B cell (primary cell): ENCODE data around the gene XYLT1. TPM values are rescaled to one million over a fixed set of nuclear protein-coding genes. Genes with fewer than 3 reads are reported as not detected.

ENCODE experiments used
- ATAC-seq: fragments of 200-7000 bp; cut with Tn5 transposase; one replicate; pipeline ENCODE4 v1.10.0; 2021; ENCODE audit warnings: low read depth, mild to moderate bottlenecking, moderate number of reproducible peaks, moderate library complexity
- CTCF ChIA-PET: fragments of 350-600 bp; sonication (Branson Sonifier 250); formaldehyde crosslinking; loops from one replicate; lab custom pipeline; 2021; ENCODE audit warnings: antibody characterized with exemption, inconsistent platforms; lab: Charles Lee
- POLR2A ChIA-PET: fragments of 350-600 bp; sonication (Branson Sonifier 250); formaldehyde crosslinking; loops from one replicate; lab custom pipeline; 2021; ENCODE audit warnings: antibody characterized with exemption; lab: Charles Lee
- DNase-seq: peaks from one replicate; pipeline ENCODE4 v3.0.0; 2013
- H2AFZ ChIP-seq: 2 replicates; pipeline ENCODE4 v1.6.1; 2012; ENCODE audit warnings: mild to moderate bottlenecking, low read depth, low read length; ENCODE audit not compliant: insufficient read depth, poor library complexity, severe bottlenecking
- H3K27ac ChIP-seq, 2 donors: 1 replicate in 1 of 2; 2 replicates in 1 of 2; pipeline ENCODE4 v1.5.1; 2012 to 2013; ENCODE audit warnings: low read length in 2 of 2, mild to moderate bottlenecking in 2 of 2, moderate library complexity in 1 of 2
- H3K27me3 ChIP-seq, 4 experiments: fragments of 200-600 bp in 1 of 4; sonication (generic) in 1 of 4; replicated peaks in 1 of 4; 1 replicate in 2 of 4; 2 replicates in 2 of 4; pipeline versions ENCODE4 v1.6.1 to v1.7.0; 2013 to 2016; ENCODE audit warnings: low read length in 3 of 4, mild to moderate bottlenecking in 2 of 4, mixed read lengths in 1 of 4, moderate library complexity in 1 of 4; ENCODE audit not compliant: insufficient read depth in 4 of 4, control insufficient read depth in 3 of 4; ENCODE audit errors: control extremely low read depth in 1 of 4
- H3K36me3 ChIP-seq, 2 experiments: replicated peaks in 1 of 2; 1 replicate in 1 of 2; 2 replicates in 1 of 2; pipeline versions ENCODE4 v1.6.1 to v1.7.1; 2013; ENCODE audit warnings: low read length in 1 of 2; ENCODE audit not compliant: insufficient read depth in 2 of 2, control insufficient read depth in 1 of 2; ENCODE audit errors: control extremely low read depth in 1 of 2, extremely low read depth in 1 of 2
- H3K4me1 ChIP-seq, 2 donors: fragments of 200-600 bp in 1 of 2; sonication (generic) in 1 of 2; 1 replicate in 1 of 2; 2 replicates in 1 of 2; pipeline versions ENCODE4 v1.5.1 to v1.6.1; 2013 to 2017; ENCODE audit warnings: low read length in 2 of 2; ENCODE audit not compliant: control insufficient read depth in 2 of 2, insufficient read depth in 2 of 2
- H3K4me2 ChIP-seq: replicated peaks from 2 replicates; pipeline ENCODE3; 2012; ENCODE audit warnings: mild to moderate bottlenecking, low read depth, low read length; ENCODE audit not compliant: poor library complexity, severe bottlenecking
- H3K4me3 ChIP-seq, 5 experiments: fragments of 200-600 bp in 1 of 5; sonication (generic) in 1 of 5; 1 replicate in 3 of 5; 2 replicates in 2 of 5; pipeline versions ENCODE4 v1.5.1 to v1.7.0; 2011 to 2016; ENCODE audit warnings: low read length in 4 of 5, mild to moderate bottlenecking in 4 of 5, low read depth in 2 of 5, control low read depth in 1 of 5, moderate library complexity in 1 of 5; ENCODE audit not compliant: insufficient read depth in 1 of 5; ENCODE audit errors: control extremely low read depth in 1 of 5, extremely low read depth in 1 of 5
- H3K79me2 ChIP-seq: fragments of 200-600 bp; sonication (generic); one replicate; pipeline ENCODE4 v1.6.0; 2016; ENCODE audit warnings: low read length; ENCODE audit not compliant: control insufficient read depth, insufficient read depth
- H3K9ac ChIP-seq: fragments of 200-600 bp; sonication (generic); 2 replicates; pipeline ENCODE4 v1.6.1; 2017; ENCODE audit warnings: mild to moderate bottlenecking, low read length, moderate library complexity
- H3K9me3 ChIP-seq, 3 donors: one replicate each; pipeline versions ENCODE4 v1.6.1 to v1.7.1; 2013; ENCODE audit warnings: low read length in 2 of 3; ENCODE audit not compliant: control insufficient read depth in 2 of 3, insufficient read depth in 1 of 3; ENCODE audit errors: control extremely low read depth in 1 of 3
- H4K20me1 ChIP-seq: 2 replicates; pipeline ENCODE4 v1.6.0; 2012; ENCODE audit warnings: mild to moderate bottlenecking, low read length; ENCODE audit not compliant: insufficient read depth, control insufficient read depth, poor library complexity, severe bottlenecking
- H3K27ac Mint-ChIP-seq: one replicate; pipeline ENCODE4 v1.8.0; 2021; ENCODE audit warnings: mixed read lengths
- H3K27me3 Mint-ChIP-seq: one replicate; pipeline ENCODE4 v1.8.0; 2021; ENCODE audit warnings: mixed read lengths
- H3K4me1 Mint-ChIP-seq: one replicate; pipeline ENCODE4 v1.8.0; 2021; ENCODE audit warnings: mixed read lengths
- H3K4me3 Mint-ChIP-seq: one replicate; pipeline ENCODE4 v1.8.0; 2021; ENCODE audit warnings: mixed read lengths
- H3K9me3 Mint-ChIP-seq: one replicate; pipeline ENCODE4 v1.8.0; 2022; ENCODE audit warnings: mixed read lengths; ENCODE audit not compliant: insufficient read depth
- CTCF ChIP-seq: fragments of 200-600 bp; IDR thresholded peaks from one replicate; pipeline ENCODE4 v1.8.0; 2022; ENCODE audit warnings: antibody characterized with exemption, mild to moderate bottlenecking
- EZH2 ChIP-seq: IDR thresholded peaks from 2 replicates; pipeline ENCODE4 v1.6.1; 2012; ENCODE audit warnings: borderline replicate concordance, low read depth, mild to moderate bottlenecking, moderate library complexity, low read length; ENCODE audit not compliant: insufficient read depth, poor library complexity, severe bottlenecking
- WGBS: methylation state at CpG from one replicate; pipeline ENCODE4 v1.1.5; 2013; ENCODE audit warnings: missing lambda C conversion rate; ENCODE audit not compliant: insufficient coverage; 5-methylcytosine and 5-hydroxymethylcytosine counted together
- intact Hi-C: fragments of 100-400 bp; cut with micrococcal nuclease; formaldehyde crosslinking; loops from one replicate; pipeline ENCODE4 v1.10.0; 2022
- polyA plus RNA-seq: library from polyadenylated mRNA; depleted of rRNA; stranded (reverse); fragments of >200 nt; gene quantifications from 2 replicates; pipeline ENCODE4 v1.2.3, GENCODE V29; 2012
- total RNA-seq, 2 donors: library from RNA; stranded (reverse); fragments of 120-200 nt in 1 of 2; gene quantifications; 1 replicate in 1 of 2; 2 replicates in 1 of 2; pipeline versions ENCODE4 v1.2.3 to v1.2.4, GENCODE V29; 2013 to 2022

The XYLT1 gene
- total and polyA plus RNA-seq, 2 donors (not counting 1 experiment from before 2014, with no cell fraction given): 8.7 to 59.6 TPM

- Mint-ChIP-seq H3K4me3 (peak overlapping the region; percentile 54), H3K4me1 (peaks cover 46% of the 10 kb centered on the region)
- POLR2A ChIA-PET: no interaction called here
Observed at GRCh38 chr16:17432901-17433576, 37.7 kb downstream of the XYLT1 start.

More at GRCh38 chr16:17432901-17433576, 37.7 kb downstream of the XYLT1 start:
- no peak overlapping the region for H3K27ac ChIP-seq
- peaks cover 58% of the 10 kb centered on the region for H4K20me1 ChIP-seq
- DNase-seq: no peak
- no peak overlapping the region for H2AFZ ChIP-seq
- H3K9ac ChIP-seq: no peak overlapping the region
- Mint-ChIP-seq H3K9me3 (no peaks in the 10 kb centered on the region), H3K27ac (no peak overlapping the region), H3K27me3 (no peaks in the 10 kb centered on the region)
- no peak for ATAC-seq
- peaks cover 0 to 5% of the 10 kb centered on the region in 2 experiments for H3K36me3 ChIP-seq
- H3K4me3 ChIP-seq: no peak overlapping the region
- no peaks in the 10 kb centered on the region for H3K27me3 ChIP-seq
- H3K4me1 ChIP-seq: peaks cover 32 to 40% of the 10 kb centered on the region in 2 donors
- WGBS: 83% methylated on average over 2 of the region's 12 CpGs
- peaks cover 91% of the 10 kb centered on the region for H3K79me2 ChIP-seq
- no peaks in the 10 kb centered on the region for H3K9me3 ChIP-seq
- TF ChIP-seq CTCF (no peak), EZH2 (no peak)
- H3K4me2 ChIP-seq: peak overlapping the region; percentile 24
- intact Hi-C loops: no loop called here
- CTCF ChIA-PET: interaction anchor here (0.6 kb wide), 1 partner anchor 19 kb away, joined by 3 read pairs; no protein-coding TSS in a partner anchor
